Measurements from ENCODE around the gene SLPI. TPM values are rescaled to one million over a fixed set of nuclear protein-coding genes. Genes with fewer than 3 reads are reported as not detected.

Gene SLPI
- total RNA-seq, 4 donors from 2014 or later = 250 to 1,637 (median 1,024) TPM

DNA sequence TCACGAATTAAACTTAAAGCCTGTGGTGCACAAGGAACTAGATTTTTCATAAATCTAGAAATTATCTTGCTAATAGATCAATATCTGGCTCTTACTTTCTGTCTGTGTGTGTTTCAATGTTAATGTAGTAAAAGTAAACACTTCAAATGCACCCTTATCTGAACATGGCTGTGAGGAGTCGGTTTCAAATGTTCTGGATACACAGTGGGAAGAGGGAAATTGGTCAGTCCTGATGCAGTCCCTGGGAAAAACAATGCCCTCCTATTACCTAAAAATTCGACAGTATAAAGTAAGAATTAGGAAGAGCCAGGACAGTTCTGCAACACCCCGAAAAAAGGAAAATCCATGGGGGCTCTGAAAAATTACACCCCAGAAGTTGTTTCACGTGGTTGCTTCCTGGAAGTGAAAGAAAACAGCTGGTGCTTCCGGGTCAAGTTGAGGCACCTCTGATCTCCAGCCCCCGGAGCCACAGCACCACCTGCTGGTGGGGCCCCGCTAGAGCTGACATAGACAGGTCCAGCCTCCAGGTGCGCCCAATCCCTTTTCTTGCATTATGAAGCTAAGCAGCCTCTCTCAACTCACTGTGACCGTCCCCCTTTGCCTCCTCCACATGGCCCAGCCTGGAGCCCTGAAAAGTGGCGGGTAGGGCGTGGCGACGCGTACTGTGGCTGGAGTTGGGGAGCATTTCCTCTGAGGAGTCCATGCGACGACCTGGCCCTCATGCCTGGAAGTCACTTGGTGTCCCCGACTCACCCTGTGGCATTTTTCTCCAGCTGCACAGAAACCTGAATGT, 24.9 kb downstream of the SLPI start:
- H3K4me3 ChIP-seq = no peak overlapping the region
- WGBS, 2 donors = 57 to 62% methylated on average over 9 to 12 of the region's 18 CpGs
- peaks cover 0 to 73% (median 0%) of the 10 kb centered on the region in 4 donors for H3K27me3 ChIP-seq
- DNase-seq = no peak
- H3K27ac ChIP-seq = no peak overlapping the region
- intact Hi-C loops (cut with DNase I) = no loop called here
- no peaks in the 10 kb centered on the region for H3K36me3 ChIP-seq
- no peaks in the 10 kb centered on the region for H3K4me1 ChIP-seq
- H3K9me3 ChIP-seq = no peaks in the 10 kb centered on the region
- TF ChIP-seq, protein P1, sequence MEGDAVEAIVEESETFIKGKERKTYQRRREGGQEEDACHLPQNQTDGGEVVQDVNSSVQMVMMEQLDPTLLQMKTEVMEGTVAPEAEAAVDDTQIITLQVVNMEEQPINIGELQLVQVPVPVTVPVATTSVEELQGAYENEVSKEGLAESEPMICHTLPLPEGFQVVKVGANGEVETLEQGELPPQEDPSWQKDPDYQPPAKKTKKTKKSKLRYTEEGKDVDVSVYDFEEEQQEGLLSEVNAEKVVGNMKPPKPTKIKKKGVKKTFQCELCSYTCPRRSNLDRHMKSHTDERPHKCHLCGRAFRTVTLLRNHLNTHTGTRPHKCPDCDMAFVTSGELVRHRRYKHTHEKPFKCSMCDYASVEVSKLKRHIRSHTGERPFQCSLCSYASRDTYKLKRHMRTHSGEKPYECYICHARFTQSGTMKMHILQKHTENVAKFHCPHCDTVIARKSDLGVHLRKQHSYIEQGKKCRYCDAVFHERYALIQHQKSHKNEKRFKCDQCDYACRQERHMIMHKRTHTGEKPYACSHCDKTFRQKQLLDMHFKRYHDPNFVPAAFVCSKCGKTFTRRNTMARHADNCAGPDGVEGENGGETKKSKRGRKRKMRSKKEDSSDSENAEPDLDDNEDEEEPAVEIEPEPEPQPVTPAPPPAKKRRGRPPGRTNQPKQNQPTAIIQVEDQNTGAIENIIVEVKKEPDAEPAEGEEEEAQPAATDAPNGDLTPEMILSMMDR (IDR thresholded peaks at IDR 0.05) = peak in 5 of 6 experiments; percentile 38 to 90 (median 66)
- TF ChIP-seq POLR2A (IDR thresholded peaks at IDR 0.05) = no peak

DNA sequence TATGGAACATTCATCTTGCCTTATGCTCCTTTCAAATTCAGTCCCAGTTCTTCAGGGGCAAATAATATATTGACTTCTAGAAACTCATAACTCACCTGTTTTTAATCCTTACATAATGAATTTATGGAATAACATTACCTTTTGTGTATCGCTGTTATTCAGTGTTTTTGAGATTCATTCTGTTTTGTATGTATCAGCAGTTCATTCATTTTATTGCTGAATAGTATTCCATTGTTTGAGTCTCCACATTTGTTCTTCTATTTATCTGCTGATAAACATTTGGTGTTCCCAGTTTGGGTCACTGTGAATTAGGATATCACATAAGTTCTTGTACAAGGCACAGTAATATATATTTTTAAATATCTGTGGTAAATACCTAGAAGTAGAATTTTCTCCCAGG, 28.1 kb downstream of the SLPI start:
- intact Hi-C loops (cut with DNase I) = no loop called here
- TF ChIP-seq POLR2A (IDR thresholded peaks at IDR 0.05) = no peak
- TF ChIP-seq, protein P1 (IDR thresholded peaks at IDR 0.05) = no peak
- H3K4me1 ChIP-seq = no peaks in the 10 kb centered on the region
- H3K27ac ChIP-seq = no peak overlapping the region
- DNase-seq = no peak
- no peak overlapping the region for H3K4me3 ChIP-seq
- 68 to 84% methylated on average over 1 of the region's 1 CpG for WGBS, 2 donors
- H3K36me3 ChIP-seq = no peaks in the 10 kb centered on the region
- no peaks in the 10 kb centered on the region for H3K9me3 ChIP-seq
- peaks cover 0 to 89% (median 0%) of the 10 kb centered on the region in 4 donors for H3K27me3 ChIP-seq

DNA sequence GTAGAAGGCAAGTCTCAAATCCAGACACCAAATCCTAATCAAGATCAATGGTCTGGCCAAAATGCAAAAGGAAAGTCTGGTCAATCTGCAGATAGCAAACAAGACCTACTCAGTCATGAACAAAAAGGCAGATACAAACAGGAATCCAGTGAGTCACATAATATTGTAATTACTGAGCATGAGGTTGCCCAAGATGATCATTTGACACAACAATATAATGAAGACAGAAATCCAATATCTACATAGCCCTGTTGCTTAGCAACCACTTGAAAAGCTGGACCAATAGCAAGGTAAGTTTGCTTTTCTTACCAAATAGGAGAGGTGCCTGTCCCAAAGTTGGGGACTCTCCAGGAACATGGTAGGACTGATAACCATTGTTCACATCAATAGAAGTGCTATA, 31.2 kb downstream of the SLPI start:
- TF ChIP-seq, protein P1 (IDR thresholded peaks at IDR 0.05) = no peak
- no peak for TF ChIP-seq POLR2A (IDR thresholded peaks at IDR 0.05)
- Histone ChIP-seq H3K4me3 (no peak overlapping the region), H3K27ac (no peak overlapping the region), H3K27me3 (peaks cover 0 to 59% (median 0%) of the 10 kb centered on the region in 4 donors), H3K4me1 (no peaks in the 10 kb centered on the region), H3K36me3 (no peaks in the 10 kb centered on the region), H3K9me3 (no peaks in the 10 kb centered on the region)
- intact Hi-C loops (cut with DNase I) = no loop called here
- no peak for DNase-seq

DNA sequence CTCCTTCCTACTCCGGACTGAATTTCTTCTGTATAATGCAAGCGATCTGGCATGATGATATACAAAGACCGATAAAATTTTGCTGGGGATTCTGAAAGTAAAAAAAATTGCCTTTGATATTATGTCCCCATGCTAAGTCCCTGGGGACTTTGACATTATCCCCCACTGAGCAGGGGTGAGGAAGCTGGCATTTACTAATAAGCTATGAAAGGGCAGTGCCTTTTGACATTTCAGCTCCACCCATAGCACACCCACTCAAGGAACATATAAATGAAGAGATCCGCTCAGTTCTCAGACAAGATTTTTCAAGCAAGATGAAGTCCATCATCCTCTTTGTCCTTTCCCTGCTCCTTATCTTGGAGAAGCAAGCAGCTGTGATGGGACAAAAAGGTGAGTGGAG, 33.3 kb downstream of the SLPI start, which contains the start of gene SEMG2:
TSS of gene SEMG2 (plus strand) at position 298 of the 400 bp plus-strand sequence. CDS start at position 315, 17 bp downstream.
- 91 to 95% methylated on average over 4 of the region's 4 CpGs for WGBS, 2 donors
- Histone ChIP-seq H3K4me3 (no peak within 1 kb of the TSS), H3K36me3 (no peaks in the 10 kb centered on the region), H3K4me1 (no peaks in the 10 kb centered on the region), H3K9me3 (no peaks in the 10 kb centered on the region), H3K27me3 (peaks cover 0 to 46% (median 0%) of the 10 kb centered on the region in 4 donors), H3K27ac (no peak within 1 kb of the TSS)
- DNase-seq = no peak
- intact Hi-C loops (cut with DNase I) = no loop called here
- TF ChIP-seq POLR2A (IDR thresholded peaks at IDR 0.05) = no peak
- TF ChIP-seq, protein P1 (IDR thresholded peaks at IDR 0.05) = no peak

DNA sequence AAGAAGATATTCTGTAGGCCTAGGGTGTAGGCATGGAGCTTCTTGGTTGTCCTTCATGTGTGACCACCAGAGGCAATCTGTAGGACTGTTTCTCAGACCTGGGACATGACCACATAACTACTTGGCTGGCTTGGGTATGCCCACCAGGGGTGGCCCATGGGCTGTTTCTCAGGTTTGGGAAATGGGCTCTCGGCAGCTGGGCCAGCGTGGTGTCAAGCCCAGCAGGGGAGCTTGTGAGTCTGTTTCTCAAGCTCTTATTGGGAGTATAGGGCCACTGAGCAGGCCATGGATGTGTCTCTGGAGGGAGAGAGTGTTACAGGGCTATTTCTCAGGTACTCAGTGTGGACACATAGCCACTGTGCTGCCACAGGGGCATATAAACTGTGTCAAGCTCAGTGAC, 35.7 kb downstream of the SLPI start:
- no peak overlapping the region for H3K4me3 ChIP-seq
- 100% methylated on average over 1 of the region's 2 CpGs; no CpG with 5 or more reads in 1 of the 2 donors for WGBS, 2 donors
- H3K4me1 ChIP-seq = no peaks in the 10 kb centered on the region
- H3K27ac ChIP-seq = no peak overlapping the region
- H3K9me3 ChIP-seq = no peaks in the 10 kb centered on the region
- intact Hi-C loops (cut with DNase I) = no loop called here
- no peak for TF ChIP-seq POLR2A (IDR thresholded peaks at IDR 0.05)
- no peaks in the 10 kb centered on the region for H3K36me3 ChIP-seq
- H3K27me3 ChIP-seq = peaks cover 0 to 33% (median 0%) of the 10 kb centered on the region in 4 donors
- DNase-seq = no peak

Measured in esophagus squamous epithelium (tissue), 5 donors.